Measurements from ENCODE around the gene VPS35. TPM values are rescaled to one million over a fixed set of nuclear protein-coding genes. Genes with fewer than 3 reads are reported as not detected.

Gene VPS35
- total and polyA plus RNA-seq, 2 experiments from 2014 or later = 127 to 221 TPM

- WGBS (ENCODE audit: low lambda C conversion rate, missing lambda C conversion rate) = 1% methylated on average over 70 of the region's 79 CpGs
- peaks cover 32% of the 10 kb centered on the region for H4K20me1 ChIP-seq (ENCODE audit: insufficient read depth, poor library complexity, severe bottlenecking)
- H3K4me1 ChIP-seq (ENCODE audit: insufficient read depth) = peaks cover 21% of the 10 kb centered on the region
- no peaks in the 10 kb centered on the region for H3K36me3 ChIP-seq (replicated peaks; ENCODE audit: insufficient read depth, low read depth)
- DNase-seq (ENCODE audit: low spot score) = peak; percentile 98
- H3K27ac ChIP-seq = peak within 1 kb of the TSS; percentile 93
- H3K4me2 ChIP-seq = peak within 1 kb of the TSS; percentile 90
- H3K4me3 ChIP-seq = peak within 1 kb of the TSS; percentile 43
- H3K9me2 ChIP-seq (replicated peaks; ENCODE audit: insufficient read depth) = no peaks in the 10 kb centered on the region
- H2AFZ ChIP-seq = peak within 1 kb of the TSS; percentile 54
- H3K27me3 ChIP-seq = no peaks in the 10 kb centered on the region
- H3K79me2 ChIP-seq = peaks cover 55% of the 10 kb centered on the region
- TF ChIP-seq EZH2phosphoT487 (IDR thresholded peaks at IDR 0.05; ENCODE audit: low read depth, severe bottlenecking, unreplicated experiment) (no peak), CTCF (IDR thresholded peaks at IDR 0.05; ENCODE audit: poor library complexity) (peak; percentile 62)
- no peaks in the 10 kb centered on the region for H3K9me3 ChIP-seq (ENCODE audit: low read depth)
Observed at GRCh38 chr16:46689365-46690280, 645 bp upstream of the VPS35 start, which contains the start of gene ORC6. Gene ORC6 (plus strand): TSS chr16:46689659. CDS start chr16:46689706, 47 bp downstream.

GRCh38 chr16:46688101-46688653, 801 bp downstream of the VPS35 start:
- Histone ChIP-seq H3K4me1 (ENCODE audit: insufficient read depth) (peaks cover 27% of the 10 kb centered on the region), H3K4me3 (peak overlapping the region; percentile 24), H3K79me2 (peaks cover 69% of the 10 kb centered on the region), H3K27ac (peak overlapping the region; percentile 93), H3K9me3 (ENCODE audit: low read depth) (no peaks in the 10 kb centered on the region), H3K36me3 (replicated peaks; ENCODE audit: insufficient read depth, low read depth) (no peaks in the 10 kb centered on the region), H3K27me3 (no peaks in the 10 kb centered on the region), H4K20me1 (ENCODE audit: insufficient read depth, poor library complexity, severe bottlenecking) (peaks cover 45% of the 10 kb centered on the region), H3K9me2 (replicated peaks; ENCODE audit: insufficient read depth) (no peaks in the 10 kb centered on the region), H3K4me2 (peak overlapping the region; percentile 78), H2AFZ (peak overlapping the region; percentile 50)
- TF ChIP-seq CTCF (IDR thresholded peaks at IDR 0.05; ENCODE audit: poor library complexity) = no peak
- TF ChIP-seq EZH2 (IDR thresholded peaks at IDR 0.05; ENCODE audit: borderline replicate concordance) = no peak
- no peak for TF ChIP-seq EZH2phosphoT487 (IDR thresholded peaks at IDR 0.05; ENCODE audit: low read depth, severe bottlenecking, unreplicated experiment)
- WGBS (ENCODE audit: low lambda C conversion rate, missing lambda C conversion rate) = 4% methylated on average over 14 of the region's 14 CpGs
- no peak for DNase-seq (ENCODE audit: low spot score)

DNA sequence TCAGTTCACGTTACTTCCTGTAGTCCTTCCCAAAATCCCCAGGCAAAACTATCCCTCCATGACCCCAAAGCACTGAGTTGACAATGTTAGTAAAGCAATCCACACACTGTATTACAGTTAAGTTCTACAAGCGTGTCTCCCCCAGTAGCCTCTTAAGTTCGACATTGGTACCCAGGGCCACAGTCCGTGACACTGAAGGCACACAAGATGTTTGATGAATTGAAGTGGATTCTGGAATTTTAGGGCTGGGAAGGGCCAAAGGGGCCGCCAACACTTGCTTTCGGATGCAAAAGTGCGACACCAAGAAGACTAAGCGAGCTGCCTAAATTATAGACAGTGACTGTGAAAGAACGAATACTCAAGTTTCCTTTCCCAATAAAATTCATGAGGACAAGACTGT, 1.5 kb downstream of the VPS35 start:
- Histone ChIP-seq H3K4me3 (peak overlapping the region; percentile 24), H3K9me2 (replicated peaks; ENCODE audit: insufficient read depth) (no peaks in the 10 kb centered on the region), H3K36me3 (replicated peaks; ENCODE audit: insufficient read depth, low read depth) (no peaks in the 10 kb centered on the region), H3K9me3 (ENCODE audit: low read depth) (no peaks in the 10 kb centered on the region), H3K79me2 (peaks cover 71% of the 10 kb centered on the region), H3K4me2 (peak overlapping the region; percentile 78), H3K27me3 (no peaks in the 10 kb centered on the region), H2AFZ (no peak overlapping the region), H3K27ac (peak overlapping the region; percentile 93), H3K4me1 (ENCODE audit: insufficient read depth) (peaks cover 27% of the 10 kb centered on the region), H4K20me1 (ENCODE audit: insufficient read depth, poor library complexity, severe bottlenecking) (peaks cover 50% of the 10 kb centered on the region)
- WGBS (ENCODE audit: low lambda C conversion rate, missing lambda C conversion rate) = 53% methylated on average over 9 of the region's 9 CpGs
- TF ChIP-seq EZH2 (IDR thresholded peaks at IDR 0.05; ENCODE audit: borderline replicate concordance) (no peak), EZH2phosphoT487 (IDR thresholded peaks at IDR 0.05; ENCODE audit: low read depth, severe bottlenecking, unreplicated experiment) (no peak), CTCF (IDR thresholded peaks at IDR 0.05; ENCODE audit: poor library complexity) (no peak)
- peak; percentile 6 for DNase-seq (ENCODE audit: low spot score)
